ENCODE measurements around the gene NANOS3. TPM values are rescaled to one million over a fixed set of nuclear protein-coding genes. Genes with fewer than 3 reads are reported as not detected.

Gene NANOS3
- total RNA-seq, 1 experiment from 2014 or later, result not detected

GRCh38 chr19:13917888-13918406, 41.0 kb downstream of the NANOS3 start:
- DNase-seq (ENCODE audit: low read depth, low spot score), result no peak
- RAD21 ChIA-PET (ENCODE audit: low non-redundant PET in 1 of 2, low total read pairs in 2 of 2, uncharacterized antibody in 2 of 2, unreplicated experiment in 2 of 2), result no interaction called here
- no peak overlapping the region for H3K9ac ChIP-seq (ENCODE audit: low read length)
- H3K27me3 ChIP-seq (ENCODE audit: insufficient read depth, low read length), result no peaks in the 10 kb centered on the region
- intact Hi-C loops (cut with micrococcal nuclease), result no loop called here
- H2AFZ ChIP-seq (ENCODE audit: low read depth, low read length, poor library complexity, severe bottlenecking), result no peak overlapping the region
- TF ChIP-seq ZFX (IDR thresholded peaks at IDR 0.05) (no peak), SP1 (IDR thresholded peaks at IDR 0.05; ENCODE audit: low read depth) (no peak), SIN3A (IDR thresholded peaks at IDR 0.05; ENCODE audit: low read depth) (no peak), POLR2AphosphoS5 (IDR thresholded peaks at IDR 0.05; ENCODE audit: low read depth, low read length) (no peak), MAX (IDR thresholded peaks at IDR 0.05) (no peak), POLR2A (IDR thresholded peaks at IDR 0.05; ENCODE audit: borderline replicate concordance, extremely low read depth, insufficient read depth, insufficient read length) (no peak), EZH2 (IDR thresholded peaks at IDR 0.05) (no peak), EZH2phosphoT487 (IDR thresholded peaks at IDR 0.05; ENCODE audit: borderline replicate concordance) (no peak)
- POLR2A ChIA-PET, result no interaction called here
- peaks cover 0 to 6% of the 10 kb centered on the region in 2 experiments; a peak in 1 of 4 replicates for H3K9me3 ChIP-seq (ENCODE audit: control insufficient read depth in 1 of 2, insufficient read depth in 1 of 2, low read depth in 1 of 2, low read length in 2 of 2)
- H3K27ac ChIP-seq (ENCODE audit: low read depth, low read length), result no peak overlapping the region
- ATAC-seq, result no peak
- no peaks in the 10 kb centered on the region for H3K4me1 ChIP-seq (ENCODE audit: control insufficient read depth in 1 of 2, insufficient read depth in 2 of 2, low read length in 2 of 2)
- no peaks in the 10 kb centered on the region for H3K79me2 ChIP-seq (ENCODE audit: insufficient read depth, low read length)
- peaks cover 14 to 36% of the 10 kb centered on the region in 2 experiments for H3K36me3 ChIP-seq (ENCODE audit: control insufficient read depth in 1 of 2, insufficient read depth in 2 of 2, low read length in 2 of 2)
- H3K9me2 ChIP-seq (ENCODE audit: insufficient read depth), result no peaks in the 10 kb centered on the region
- CTCF ChIA-PET, result no interaction called here
- no peak overlapping the region for H3K4me3 ChIP-seq (replicated peaks in 1 of 2; ENCODE audit: low read depth in 1 of 2, low read length in 2 of 2)
- no TSS peak for BruUV-seq (replicated peaks)
- H3K4me2 ChIP-seq (ENCODE audit: low read length), result no peak overlapping the region
- H4K20me1 ChIP-seq (ENCODE audit: insufficient read depth), result no peaks in the 10 kb centered on the region

GRCh38 chr19:13918726-13919411, 41.9 kb downstream of the NANOS3 start:
- no TSS peak for BruUV-seq (replicated peaks)
- TF ChIP-seq ZFX (IDR thresholded peaks at IDR 0.05), result no peak
- TF ChIP-seq POLR2A (IDR thresholded peaks at IDR 0.05; ENCODE audit: borderline replicate concordance, extremely low read depth, insufficient read depth, insufficient read length), result no peak
- no peak for TF ChIP-seq ELF1 (IDR thresholded peaks at IDR 0.05; ENCODE audit: borderline replicate concordance, low read depth)
- TF ChIP-seq FOSL1 (IDR thresholded peaks at IDR 0.05; ENCODE audit: low read depth), result no peak
- no peak for TF ChIP-seq TCF7L2 (IDR thresholded peaks at IDR 0.05; ENCODE audit: borderline replicate concordance, extremely low read depth, insufficient read depth, insufficient read length)
- no peak for TF ChIP-seq EGR1 (IDR thresholded peaks at IDR 0.05; ENCODE audit: low read depth)
- TF ChIP-seq SP1 (IDR thresholded peaks at IDR 0.05; ENCODE audit: low read depth), result no peak
- TF ChIP-seq MAX (IDR thresholded peaks at IDR 0.05), result no peak
- no peak for TF ChIP-seq POLR2AphosphoS5 (IDR thresholded peaks at IDR 0.05; ENCODE audit: low read depth, low read length)
- TF ChIP-seq CEBPB (IDR thresholded peaks at IDR 0.05; ENCODE audit: low read depth), result no peak
- TF ChIP-seq ZNF274 (IDR thresholded peaks at IDR 0.05; ENCODE audit: low read depth, low read length), result no peak
- TF ChIP-seq SRF (IDR thresholded peaks at IDR 0.05; ENCODE audit: low read depth), result no peak
- TF ChIP-seq CBX3 (IDR thresholded peaks at IDR 0.05; ENCODE audit: low read depth), result no peak
- no peak for TF ChIP-seq SIN3A (IDR thresholded peaks at IDR 0.05; ENCODE audit: low read depth)
- TF ChIP-seq CTCF (IDR thresholded peaks at IDR 0.05 in 2 of 3, conservative IDR thresholded peaks at IDR 0.05 in 1 of 3; ENCODE audit: borderline replicate concordance in 1 of 3, insufficient read depth in 1 of 3, low read depth in 2 of 3, low read length in 2 of 3), result no peak
- no peak for TF ChIP-seq EZH2 (IDR thresholded peaks at IDR 0.05)
- TF ChIP-seq EZH2phosphoT487 (IDR thresholded peaks at IDR 0.05; ENCODE audit: borderline replicate concordance), result no peak
- no peak for TF ChIP-seq RAD21 (IDR thresholded peaks at IDR 0.05; ENCODE audit: low read depth)

More at GRCh38 chr19:13918726-13919411, 41.9 kb downstream of the NANOS3 start:
- Histone ChIP-seq H3K36me3 (ENCODE audit: control insufficient read depth in 1 of 2, insufficient read depth in 2 of 2, low read length in 2 of 2) (peaks cover 10 to 33% of the 10 kb centered on the region in 2 experiments), H2AFZ (ENCODE audit: low read depth, low read length, poor library complexity, severe bottlenecking) (no peak overlapping the region), H3K9me3 (ENCODE audit: control insufficient read depth in 1 of 2, insufficient read depth in 1 of 2, low read depth in 1 of 2, low read length in 2 of 2) (peaks cover 0 to 6% of the 10 kb centered on the region in 2 experiments; a peak in 1 of 4 replicates), H3K27ac (ENCODE audit: low read depth, low read length) (no peak overlapping the region), H4K20me1 (ENCODE audit: insufficient read depth) (no peaks in the 10 kb centered on the region), H3K9ac (ENCODE audit: low read length) (no peak overlapping the region), H3K4me3 (replicated peaks in 1 of 2; ENCODE audit: low read depth in 1 of 2, low read length in 2 of 2) (no peak overlapping the region), H3K4me1 (ENCODE audit: control insufficient read depth in 1 of 2, insufficient read depth in 2 of 2, low read length in 2 of 2) (no peaks in the 10 kb centered on the region), H3K4me2 (ENCODE audit: low read length) (no peak overlapping the region), H3K27me3 (ENCODE audit: insufficient read depth, low read length) (no peaks in the 10 kb centered on the region), H3K9me2 (ENCODE audit: insufficient read depth) (no peaks in the 10 kb centered on the region), H3K79me2 (ENCODE audit: insufficient read depth, low read length) (no peaks in the 10 kb centered on the region)
- POLR2A ChIA-PET, result no interaction called here
- CTCF ChIA-PET, result no interaction called here
- ATAC-seq (no peak), DNase-seq (ENCODE audit: low read depth, low spot score) (no peak)
- intact Hi-C loops (cut with micrococcal nuclease), result no loop called here
- RAD21 ChIA-PET (ENCODE audit: low non-redundant PET in 1 of 2, low total read pairs in 2 of 2, uncharacterized antibody in 2 of 2, unreplicated experiment in 2 of 2), result no interaction called here
